ENCODE measurements around the gene TPCN1.

TPCN1 gene

DNA sequence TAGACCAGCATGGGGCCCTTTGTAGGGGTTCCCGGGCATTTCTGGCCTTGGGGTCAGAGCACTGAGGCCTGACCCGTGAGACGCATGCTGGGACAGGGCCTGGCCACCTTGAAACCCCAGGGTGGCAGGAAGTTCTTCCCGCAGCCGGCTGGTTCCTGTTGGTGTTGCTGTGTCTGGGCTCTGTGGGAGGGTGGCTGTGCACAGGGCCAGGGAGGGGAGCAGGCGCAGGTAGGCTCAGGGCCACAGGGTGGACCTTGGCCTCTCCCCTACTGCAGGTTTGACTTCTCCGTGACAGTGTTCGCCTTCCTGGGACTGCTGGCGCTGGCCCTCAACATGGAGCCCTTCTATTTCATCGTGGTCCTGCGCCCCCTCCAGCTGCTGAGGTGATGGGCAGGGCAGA lies 65.4 kb downstream of the TPCN1 start:
- in situ Hi-C loops (cut with HindIII; ENCODE audit: low sequenced_read_pairs), result no loop called here
- H3K4me3 ChIP-seq (ENCODE audit: low read depth, low read length), result no peak overlapping the region
- DNase-seq (ENCODE audit: low read depth, low spot score), result no peak
- no peak for TF ChIP-seq CTCF (IDR thresholded peaks at IDR 0.05; ENCODE audit: low read depth, low read length)

GRCh38 chr12:113287146-113287898 lies 66.1 kb downstream of the TPCN1 start:
- TF ChIP-seq CTCF (IDR thresholded peaks at IDR 0.05; ENCODE audit: low read depth, low read length), result no peak
- in situ Hi-C loops (cut with HindIII; ENCODE audit: low sequenced_read_pairs), result no loop called here

GRCh38 chr12:113287899-113288282 lies 66.6 kb downstream of the TPCN1 start:
- DNase-seq (ENCODE audit: low read depth, low spot score), result no peak
- TF ChIP-seq CTCF (IDR thresholded peaks at IDR 0.05; ENCODE audit: low read depth, low read length), result no peak
- in situ Hi-C loops (cut with HindIII; ENCODE audit: low sequenced_read_pairs), result no loop called here
- no peak overlapping the region for H3K4me3 ChIP-seq (ENCODE audit: low read depth, low read length)

More at GRCh38 chr12:113287146-113287898, 66.1 kb downstream of the TPCN1 start:
- DNase-seq (ENCODE audit: low read depth, low spot score), result no peak
- no peak overlapping the region for H3K4me3 ChIP-seq (ENCODE audit: low read depth, low read length)

DNA sequence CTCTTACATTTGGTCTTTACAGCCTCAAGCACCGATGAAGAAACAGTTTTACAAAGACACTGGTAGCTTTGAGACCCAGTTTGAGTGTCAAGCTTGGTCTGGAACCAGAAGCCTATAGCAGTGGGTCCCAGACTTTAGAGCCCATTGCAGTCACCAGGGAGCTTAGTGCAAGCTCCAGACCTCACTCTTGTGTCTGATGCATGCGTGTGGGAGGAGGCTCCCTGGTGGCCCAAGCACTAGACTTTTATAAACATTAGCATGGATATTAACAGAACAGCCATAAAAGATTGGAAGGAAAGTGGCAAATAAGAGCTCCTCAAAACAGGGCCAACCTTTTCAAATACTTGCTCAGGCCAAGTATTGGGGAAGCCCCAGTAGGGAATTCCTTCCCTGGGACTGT lies 68.1 kb downstream of the TPCN1 start:
- TF ChIP-seq CTCF (IDR thresholded peaks at IDR 0.05; ENCODE audit: low read depth, low read length), result no peak
- H3K4me3 ChIP-seq (ENCODE audit: low read depth, low read length), result no peak overlapping the region
- DNase-seq (ENCODE audit: low read depth, low spot score), result no peak
- in situ Hi-C loops (cut with HindIII; ENCODE audit: low sequenced_read_pairs), result no loop called here

DNA sequence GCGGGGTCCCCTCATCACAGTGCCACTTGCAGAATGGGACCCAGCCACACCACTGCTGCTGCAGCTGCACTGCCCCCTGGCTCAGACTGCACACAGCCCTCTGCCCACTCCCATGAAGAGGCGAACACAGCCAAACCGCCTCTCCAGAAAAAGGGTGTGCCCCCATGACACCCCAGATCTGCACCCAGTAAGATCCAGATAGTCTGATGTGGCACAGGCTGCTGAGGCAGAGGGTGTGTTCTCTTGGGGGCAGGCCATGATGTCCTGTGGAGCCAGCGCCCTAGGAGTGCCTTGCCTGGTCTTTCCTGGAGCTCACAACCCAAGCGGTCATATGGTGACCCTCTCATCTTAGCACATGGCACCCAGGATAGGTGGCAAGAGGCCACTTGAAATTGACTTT lies 69.2 kb downstream of the TPCN1 start:
- in situ Hi-C loops (cut with HindIII; ENCODE audit: low sequenced_read_pairs), result no loop called here
- TF ChIP-seq CTCF (IDR thresholded peaks at IDR 0.05; ENCODE audit: low read depth, low read length), result no peak
- H3K4me3 ChIP-seq (ENCODE audit: low read depth, low read length), result no peak overlapping the region
- no peak for DNase-seq (ENCODE audit: low read depth, low spot score)

DNA sequence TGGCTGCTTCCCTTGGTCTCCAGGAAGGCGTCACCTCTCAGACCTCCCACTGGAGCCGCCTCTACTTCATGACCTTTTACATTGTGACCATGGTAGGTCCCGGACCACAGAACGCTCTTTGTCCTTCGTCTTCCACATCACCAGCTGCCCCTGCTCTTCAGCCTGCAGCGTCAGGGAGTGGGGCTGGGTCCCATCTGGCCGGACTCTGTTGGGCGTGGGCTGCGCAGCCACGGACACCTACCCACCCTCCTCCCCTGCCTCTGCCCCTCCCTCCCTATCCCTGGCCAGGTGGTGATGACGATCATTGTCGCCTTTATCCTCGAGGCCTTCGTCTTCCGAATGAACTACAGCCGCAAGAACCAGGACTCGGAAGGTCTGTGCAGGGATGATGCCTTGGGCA lies 70.3 kb downstream of the TPCN1 start:
- DNase-seq (ENCODE audit: low read depth, low spot score), result no peak
- TF ChIP-seq CTCF (IDR thresholded peaks at IDR 0.05; ENCODE audit: low read depth, low read length), result no peak
- in situ Hi-C loops (cut with HindIII; ENCODE audit: low sequenced_read_pairs), result no loop called here
- no peak overlapping the region for H3K4me3 ChIP-seq (ENCODE audit: low read depth, low read length)

Measured in astrocyte of the spinal cord (primary cell).